Testis (tissue), 2 donors: ENCODE measurements around the gene RTL10.

ENCODE experiments used
- CTCF ChIP-seq, 3 experiments: fragments of 450-650 bp in 2 of 3; fragments of 200-600 bp in 1 of 3; sonication (generic) in 1 of 3; IDR thresholded peaks; one replicate each; pipeline ENCODE4 v1.5.1; 2016 to 2019; ENCODE audit warnings: antibody characterized with exemption in 3 of 3, mild to moderate bottlenecking in 2 of 3, moderate library complexity in 1 of 3
- POLR2A ChIP-seq: fragments of 450-650 bp; IDR thresholded peaks from one replicate; pipeline ENCODE4 v1.6.1; 2017; ENCODE audit warnings: antibody characterized with exemption, mild to moderate bottlenecking, moderate library complexity

- TF ChIP-seq POLR2A (no peak), CTCF (IDR thresholded peaks at IDR 0.05) (no peak)
Measured at GRCh38 chr22:19823902-19824211, 30.8 kb downstream of the RTL10 start.
